SK-N-SH treated with all-trans-retinoic acid at 6 μM for 48 hours (cell line): Measurements from ENCODE around the gene LPCAT3.

Experiments used
- ARNTL ChIP-seq: fragments of 450-650 bp; formaldehyde crosslinking; IDR thresholded peaks from 2 replicates; pipeline ENCODE4 v1.5.0; 2020; ENCODE audit warnings: low read depth, mild to moderate bottlenecking, moderate library complexity, borderline replicate concordance
- BACH2 ChIP-seq: fragments of 250-450 bp; sonication (Bioruptor Pico); IDR thresholded peaks from 2 replicates; pipeline ENCODE4 v1.9.0; 2021; ENCODE audit warnings: mild to moderate bottlenecking, borderline replicate concordance
- CREB5 ChIP-seq: fragments of 250-450 bp; sonication (Bioruptor Pico); IDR thresholded peaks from 2 replicates; pipeline ENCODE4 v1.5.1; 2020; ENCODE audit warnings: low read depth, mild to moderate bottlenecking, moderate library complexity
- CSRNP3 ChIP-seq: fragments of 250-450 bp; sonication (Bioruptor Pico); IDR thresholded peaks from 2 replicates; pipeline ENCODE4 v1.5.1; 2021; ENCODE audit warnings: mild to moderate bottlenecking, moderate library complexity
- ESRRG ChIP-seq: fragments of 250-450 bp; sonication (Bioruptor Pico); IDR thresholded peaks from 2 replicates; pipeline ENCODE4 v1.6.1; 2021; ENCODE audit warnings: mild to moderate bottlenecking
- ISL1 ChIP-seq: fragments of 250-450 bp; sonication (Bioruptor Pico); IDR thresholded peaks from 2 replicates; pipeline ENCODE4 v2.1.2; 2022; ENCODE audit warnings: mild to moderate bottlenecking, moderate library complexity
- OSR1 ChIP-seq: fragments of 250-450 bp; sonication (Bioruptor Pico); IDR thresholded peaks from 2 replicates; pipeline ENCODE4 v1.8.0; 2022; ENCODE audit warnings: moderate library complexity, mild to moderate bottlenecking, inconsistent platforms
- PATZ1 ChIP-seq: fragments of 250-450 bp; sonication (Bioruptor Pico); IDR thresholded peaks from 2 replicates; pipeline ENCODE4 v1.8.0; 2020; ENCODE audit warnings: mild to moderate bottlenecking, moderate library complexity, borderline replicate concordance
- POU6F1 ChIP-seq: fragments of 250-450 bp; sonication (Bioruptor Pico); IDR thresholded peaks from 2 replicates; pipeline ENCODE4 v1.8.0; 2021; ENCODE audit warnings: low read depth, mild to moderate bottlenecking, moderate library complexity, borderline replicate concordance
- TSHZ2 ChIP-seq: fragments of 250-450 bp; sonication (Bioruptor Pico); IDR thresholded peaks from 2 replicates; pipeline ENCODE4 v1.5.0; 2020; ENCODE audit warnings: mild to moderate bottlenecking, moderate library complexity
- ZC3H10 ChIP-seq: fragments of 250-450 bp; sonication (Bioruptor Pico); IDR thresholded peaks from 2 replicates; pipeline ENCODE4 v1.5.1; 2021; ENCODE audit warnings: mild to moderate bottlenecking, moderate library complexity
- ZFP30 ChIP-seq: fragments of 450-650 bp; formaldehyde crosslinking; IDR thresholded peaks from 2 replicates; pipeline ENCODE4 v1.5.0; 2022; ENCODE audit warnings: mild to moderate bottlenecking, moderate library complexity
- ZNF70 ChIP-seq: fragments of 450-650 bp; formaldehyde crosslinking; IDR thresholded peaks from 2 replicates; pipeline ENCODE4 v1.5.0; 2020; ENCODE audit warnings: mild to moderate bottlenecking, moderate library complexity

- TF ChIP-seq ZC3H10 (no peak), ZFP30 (CRISPR knock-in tag) (no peak), PATZ1 (CRISPR knock-in tag) (no peak), CREB5 (CRISPR knock-in tag) (no peak), TSHZ2 (CRISPR knock-in tag) (no peak), ESRRG (CRISPR knock-in tag) (no peak), BACH2 (CRISPR knock-in tag) (no peak), POU6F1 (no peak), CSRNP3 (CRISPR knock-in tag) (no peak), ARNTL (no peak), ISL1 (CRISPR knock-in tag) (no peak), ZNF70 (no peak), OSR1 (CRISPR knock-in tag) (no peak)
These were observed 50.6 kb downstream of the LPCAT3 start for GRCh38 chr12:6967651-6968100.
